Ishikawa (cell line): ENCODE measurements around the gene DHRS7B.

Source experiments
- EP300 ChIP-seq: IDR thresholded peaks from 2 replicates; pipeline ENCODE4 v1.6.1; 2012; ENCODE audit warnings: borderline replicate concordance
- FOXM1 ChIP-seq: IDR thresholded peaks from 2 replicates; pipeline ENCODE4 v1.6.1; 2012; ENCODE audit warnings: low read depth, borderline replicate concordance
- MAX ChIP-seq: IDR thresholded peaks from 2 replicates; pipeline ENCODE4 v1.6.1; 2012
- NFIC ChIP-seq: IDR thresholded peaks from 2 replicates; pipeline ENCODE4 v1.6.1; 2012
- REST ChIP-seq: IDR thresholded peaks from 2 replicates; pipeline ENCODE4 v1.6.1; 2012; ENCODE audit warnings: low read depth, mild to moderate bottlenecking
- TCF12 ChIP-seq: IDR thresholded peaks from 2 replicates; pipeline ENCODE4 v1.6.1; 2012; ENCODE audit warnings: low read depth
- TF ChIP-seq, protein P1 (sequence below): IDR thresholded peaks from 2 replicates; pipeline ENCODE4 v1.6.1; 2012

- TF ChIP-seq REST (no peak), EP300 (no peak), MAX (no peak), TCF12 (no peak), FOXM1 (no peak), NFIC (no peak)
- TF ChIP-seq, protein P1, sequence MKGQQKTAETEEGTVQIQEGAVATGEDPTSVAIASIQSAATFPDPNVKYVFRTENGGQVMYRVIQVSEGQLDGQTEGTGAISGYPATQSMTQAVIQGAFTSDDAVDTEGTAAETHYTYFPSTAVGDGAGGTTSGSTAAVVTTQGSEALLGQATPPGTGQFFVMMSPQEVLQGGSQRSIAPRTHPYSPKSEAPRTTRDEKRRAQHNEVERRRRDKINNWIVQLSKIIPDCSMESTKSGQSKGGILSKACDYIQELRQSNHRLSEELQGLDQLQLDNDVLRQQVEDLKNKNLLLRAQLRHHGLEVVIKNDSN = no peak
These were observed 5.7 kb downstream of the DHRS7B start for GRCh38 chr17:21132428-21132827.
